ENCODE results near the gene TNFSF10. TPM values are rescaled to one million over a fixed set of nuclear protein-coding genes. Genes with fewer than 3 reads are reported as not detected.
"Not testable (repeated sequence)": the region's sequence is repeated elsewhere in the genome, so short reads cannot be mapped to it uniquely, and the experiment has no call there.

The TNFSF10 gene
- 34.5 TPM for total RNA-seq

DNA sequence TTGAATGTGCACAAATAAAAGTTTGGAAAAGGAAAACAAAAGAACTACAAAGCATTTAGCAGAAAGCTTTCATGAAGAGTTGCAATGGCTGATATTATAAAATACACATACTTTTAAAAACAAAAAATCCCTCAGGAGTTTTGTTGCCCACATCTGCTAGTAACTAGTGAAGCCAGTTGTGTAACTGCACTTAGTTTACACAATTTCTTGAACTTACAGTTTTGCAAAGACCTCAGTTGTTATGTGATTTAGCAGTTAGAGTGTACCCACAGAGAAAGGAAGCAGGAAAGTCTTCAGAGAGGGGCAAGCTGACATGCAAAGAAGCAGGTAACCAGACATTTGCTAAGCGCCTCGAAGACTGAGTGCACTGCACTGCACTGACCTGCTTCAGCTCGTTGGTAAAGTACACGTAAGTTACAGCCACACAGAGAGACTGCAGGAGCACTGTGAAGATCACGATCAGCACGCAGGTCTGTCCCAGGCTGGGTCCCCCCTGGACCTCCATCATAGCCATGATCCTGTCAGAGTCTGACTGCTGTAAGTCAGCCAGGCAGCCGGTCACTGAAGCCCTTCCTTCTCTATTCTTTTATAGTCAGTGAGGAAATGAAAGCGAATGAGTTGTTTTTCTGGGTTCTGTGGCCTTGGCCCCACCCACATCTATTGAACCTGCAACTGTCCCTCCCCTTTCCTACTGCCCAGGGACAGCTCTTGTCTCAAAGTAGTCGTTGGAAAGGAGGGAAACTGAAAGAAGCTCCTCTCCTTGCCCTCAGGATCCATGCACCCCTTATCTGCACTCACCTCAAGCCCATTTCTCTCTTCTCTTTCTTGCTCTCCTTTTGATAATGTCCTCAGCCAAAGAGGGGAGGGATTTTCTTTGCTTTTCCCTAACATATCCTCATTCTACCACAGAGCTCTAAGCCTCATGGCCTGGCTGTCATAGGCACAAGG lies at the start of gene TNFSF10:
Gene TNFSF10 (minus strand): TSS at position 560 of the 948 bp plus-strand sequence. CDS start 46 bp downstream, at position 514.
- peak; percentile 39 to 80 (median 69) for DNase-seq (ENCODE audit: low read depth in 2 of 3, low spot score in 2 of 3)

DNA sequence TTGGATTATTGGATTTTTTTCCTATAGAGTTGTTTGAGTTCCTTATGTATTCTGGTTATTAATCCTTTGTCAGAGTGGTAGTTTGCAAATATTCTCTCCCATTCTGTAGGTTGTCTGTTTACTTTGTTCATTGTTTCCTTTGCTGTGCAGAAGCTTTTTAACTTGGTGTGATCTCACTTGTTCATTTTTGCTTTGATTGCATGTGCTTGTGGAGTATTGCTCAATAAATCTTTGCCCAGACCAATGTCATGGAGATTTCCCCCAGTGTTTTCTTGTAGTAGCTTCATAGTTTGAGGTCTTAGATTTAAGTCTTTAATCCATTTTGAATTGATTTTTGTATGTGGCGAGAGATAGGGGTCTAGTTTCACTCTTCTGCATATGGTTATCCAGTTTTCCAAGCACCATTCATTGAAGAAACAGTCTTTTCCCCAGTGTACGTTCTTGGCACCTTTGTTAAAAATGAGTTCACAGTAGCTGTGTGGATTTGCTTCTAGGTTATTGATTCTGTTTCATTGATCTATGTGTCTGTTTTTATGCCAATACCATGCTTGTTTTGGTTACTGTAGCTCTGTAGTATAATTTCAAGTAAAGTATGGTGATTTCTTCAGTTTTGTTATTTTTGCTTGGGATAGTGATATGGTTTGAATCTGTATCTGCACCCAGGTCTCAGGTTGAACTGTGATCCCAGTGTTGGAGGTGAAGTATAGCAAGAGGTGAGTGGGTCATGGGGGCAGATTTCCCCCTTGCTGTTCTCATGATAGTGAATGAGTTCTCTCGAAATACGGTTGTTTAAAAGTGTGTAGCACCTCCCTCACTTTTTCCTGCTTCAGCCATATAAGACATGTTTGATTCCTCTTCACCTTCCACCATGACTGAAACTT lies 46.1 kb upstream of the TNFSF10 start:
- DNase-seq (ENCODE audit: low read depth in 2 of 3, low spot score in 2 of 3): no peak

- DNase-seq (ENCODE audit: low read depth in 2 of 3, low spot score in 2 of 3): peak in 1 of 3 donors; percentile 42
Measured at GRCh38 chr3:172568701-172569100, 45.5 kb upstream of the TNFSF10 start.

GRCh38 chr3:172566785-172567184 lies 43.6 kb upstream of the TNFSF10 start:
- not testable (repeated sequence) for DNase-seq (ENCODE audit: low read depth in 2 of 3, low spot score in 2 of 3)

DNA sequence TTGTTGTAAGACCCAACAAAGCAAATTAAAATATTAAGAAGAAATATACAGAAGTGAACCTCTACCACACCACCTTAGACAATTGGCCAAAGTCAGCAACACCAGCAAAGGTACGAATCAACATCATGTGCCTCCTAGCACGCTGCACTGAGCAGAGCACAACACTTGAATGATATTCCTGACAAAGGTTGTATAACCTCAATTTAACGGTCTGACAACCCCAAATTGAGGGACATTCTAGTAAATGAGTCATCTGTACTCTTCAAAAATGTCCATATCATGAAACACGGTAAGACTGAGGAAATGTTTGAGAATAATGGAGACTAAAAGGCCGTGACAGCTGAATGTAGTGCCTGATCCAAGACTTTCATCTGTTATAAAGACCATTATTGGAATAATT lies 41.3 kb upstream of the TNFSF10 start:
- DNase-seq (ENCODE audit: low read depth in 2 of 3, low spot score in 2 of 3): no peak

DNA sequence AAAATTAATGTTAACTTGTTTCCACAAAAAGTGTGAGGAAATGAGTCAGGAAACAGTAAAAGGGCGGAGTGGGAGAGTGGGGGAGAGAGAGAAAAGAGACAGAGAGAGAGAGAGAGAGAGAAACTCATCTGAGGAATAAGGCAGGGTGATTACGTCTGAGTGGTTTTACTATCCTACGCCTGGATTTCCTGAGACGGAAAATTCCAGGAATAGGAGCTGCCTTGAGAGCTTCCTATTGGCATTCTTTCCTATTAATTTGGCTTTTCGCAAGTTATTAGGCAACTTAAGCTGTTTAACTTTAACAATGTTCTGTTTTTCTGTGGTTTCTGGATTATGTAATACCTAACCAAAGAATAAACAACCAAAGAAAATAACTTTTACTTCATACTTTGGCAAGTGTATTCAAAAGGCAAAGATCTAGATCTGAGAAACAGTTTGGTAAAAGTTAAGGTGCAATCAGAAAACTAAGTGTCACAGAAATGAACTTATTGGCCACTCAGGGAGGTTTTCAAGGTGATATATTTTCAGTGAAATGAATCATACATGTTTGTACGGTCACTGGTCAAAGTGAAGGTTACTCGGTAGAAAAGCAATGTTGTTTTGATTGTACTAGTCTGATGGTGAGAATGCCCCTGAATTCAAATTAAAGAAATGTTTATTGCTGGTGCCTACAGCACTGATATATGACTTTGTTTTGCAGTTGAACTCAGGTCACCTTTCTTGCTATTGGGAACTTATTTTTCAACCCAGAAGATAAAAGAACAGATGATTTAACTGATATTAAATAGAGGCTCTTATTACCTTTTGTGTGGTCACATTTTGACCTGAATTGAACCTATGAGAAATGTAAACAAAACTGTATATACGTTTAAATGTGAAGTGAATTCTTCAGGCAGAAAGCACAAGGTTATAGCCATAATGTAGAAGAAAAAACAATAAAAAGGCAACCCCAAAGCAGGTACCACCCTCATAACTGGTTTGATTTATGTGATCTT lies 39.9 kb upstream of the TNFSF10 start:
- DNase-seq (ENCODE audit: low read depth in 2 of 3, low spot score in 2 of 3): peak in 2 of 3 donors; percentile 67 to 74

- no peak for DNase-seq (ENCODE audit: low read depth in 2 of 3, low spot score in 2 of 3)
Measured at GRCh38 chr3:172561897-172562640, 38.8 kb upstream of the TNFSF10 start.

GRCh38 chr3:172560586-172560985 lies 37.4 kb upstream of the TNFSF10 start:
- no peak for DNase-seq (ENCODE audit: low read depth in 2 of 3, low spot score in 2 of 3)

DNA sequence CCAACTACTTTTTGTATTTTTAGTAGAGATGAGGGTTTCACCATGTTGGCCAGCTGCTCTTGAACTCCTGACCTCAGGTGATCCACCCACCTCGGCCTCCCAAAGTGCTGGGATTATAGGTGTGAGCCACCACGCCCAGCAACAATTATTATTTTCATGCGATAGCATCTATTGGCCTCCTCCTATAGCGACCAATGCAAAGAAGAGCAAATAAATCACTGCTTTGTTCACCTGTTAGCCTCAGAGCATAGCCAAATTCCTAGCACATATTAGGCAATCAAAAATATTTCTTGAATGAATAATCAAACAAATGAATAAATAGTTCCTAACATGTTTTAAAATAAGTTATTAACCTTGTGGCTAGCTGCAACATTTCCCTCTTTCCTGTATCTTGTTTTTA lies 36.8 kb upstream of the TNFSF10 start:
- no peak for DNase-seq (ENCODE audit: low read depth in 2 of 3, low spot score in 2 of 3)

DNA sequence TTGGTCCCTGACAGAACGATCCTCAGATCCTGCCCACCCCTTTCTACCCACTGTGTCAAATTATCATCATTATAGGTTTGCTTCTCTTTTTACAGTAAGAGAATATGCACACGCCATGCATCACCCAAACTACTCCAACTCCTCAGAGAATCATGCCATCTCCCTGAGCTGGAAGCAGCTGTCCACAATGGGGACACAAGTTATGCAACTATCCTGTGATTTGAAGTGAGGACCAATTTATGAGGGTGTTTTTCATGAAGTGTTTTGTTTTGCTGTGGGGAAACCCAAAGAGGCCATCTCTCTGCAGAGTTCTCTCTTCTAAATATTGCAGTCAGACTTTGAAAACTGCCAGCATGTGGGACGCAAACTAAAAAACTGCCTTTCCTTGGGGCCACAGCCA lies 35.8 kb upstream of the TNFSF10 start:
- DNase-seq (ENCODE audit: low read depth in 2 of 3, low spot score in 2 of 3): peak in 2 of 3 donors; percentile 66 to 88

- DNase-seq (ENCODE audit: low read depth in 2 of 3, low spot score in 2 of 3): no peak
Measured at GRCh38 chr3:172557515-172558220, 34.4 kb upstream of the TNFSF10 start.

GRCh38 chr3:172553526-172554252 lies 30.5 kb upstream of the TNFSF10 start:
- DNase-seq (ENCODE audit: low read depth in 2 of 3, low spot score in 2 of 3): no peak

DNA sequence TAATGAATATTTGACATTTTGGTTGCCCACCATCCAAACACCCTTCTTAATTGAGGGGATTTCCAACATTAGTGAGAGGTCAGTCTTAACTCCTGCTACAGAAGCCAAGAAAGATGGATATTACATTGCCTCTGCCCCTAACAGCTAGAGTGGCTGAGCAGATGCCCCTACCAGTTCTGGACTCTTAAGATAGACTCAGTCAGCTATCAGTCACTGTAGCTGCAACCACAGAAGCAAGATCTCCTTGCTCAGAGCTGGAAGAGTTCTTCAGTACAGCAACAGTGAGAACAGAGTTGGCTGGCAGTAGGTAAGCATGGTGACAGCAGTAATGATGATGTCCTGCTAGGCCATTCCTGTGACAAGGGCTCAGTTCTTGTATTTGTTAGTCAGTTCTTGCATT lies 29.4 kb upstream of the TNFSF10 start:
- DNase-seq (ENCODE audit: low read depth in 2 of 3, low spot score in 2 of 3): no peak

DNA sequence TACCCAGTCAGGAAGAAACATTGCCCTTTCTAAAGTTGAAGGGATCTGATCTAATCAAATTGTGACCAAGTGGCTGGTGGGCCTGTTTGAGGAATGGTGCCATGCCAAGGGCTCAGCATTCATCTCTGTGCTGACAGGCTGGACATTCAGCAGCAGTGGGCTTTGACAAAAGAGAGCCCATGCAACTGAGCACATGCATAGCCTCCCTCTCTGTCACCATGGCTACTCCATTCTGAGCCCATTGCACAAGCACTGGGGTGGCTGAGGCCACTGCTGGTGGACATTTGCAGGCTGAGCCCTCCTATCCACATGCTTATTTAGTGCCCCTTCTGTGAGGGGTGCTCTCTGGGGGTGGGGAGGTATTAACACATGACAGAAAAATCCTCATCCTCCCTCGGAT lies 28.6 kb upstream of the TNFSF10 start:
- DNase-seq (ENCODE audit: low read depth in 2 of 3, low spot score in 2 of 3): no peak

GRCh38 chr3:172550347-172550943 lies 27.2 kb upstream of the TNFSF10 start:
- DNase-seq (ENCODE audit: low read depth in 2 of 3, low spot score in 2 of 3): peak in 2 of 3 donors; percentile 62 to 66

- DNase-seq (ENCODE audit: low read depth in 2 of 3, low spot score in 2 of 3): no peak
Measured at GRCh38 chr3:172549144-172549543, 25.9 kb upstream of the TNFSF10 start.

DNA sequence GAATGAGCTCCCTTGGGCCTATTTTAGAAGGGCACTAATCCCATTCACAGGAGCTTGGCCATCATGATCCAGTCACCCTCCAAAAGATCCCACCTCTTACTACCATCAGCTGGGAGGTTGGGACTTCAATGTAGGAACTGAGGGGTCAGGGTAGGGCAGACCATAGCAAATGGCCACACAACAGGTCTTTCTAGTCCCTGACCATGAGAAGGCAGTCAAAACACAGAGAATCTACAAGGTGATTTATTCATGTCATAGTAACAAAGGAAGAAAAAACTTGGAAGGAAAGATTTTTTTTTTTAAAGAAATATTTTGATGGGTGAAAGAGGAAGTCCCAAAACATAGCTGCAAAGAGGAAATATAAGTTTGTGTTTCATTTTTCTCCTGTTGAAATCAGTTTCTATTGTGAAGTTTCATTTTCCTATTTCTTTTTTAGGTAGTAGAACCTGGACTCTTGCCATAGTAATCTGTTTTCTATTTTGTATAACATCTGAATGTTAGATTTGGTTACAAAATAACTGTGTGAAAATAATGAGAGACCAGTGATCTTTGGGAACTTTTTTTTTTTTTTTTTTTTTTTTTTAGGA lies 23.5 kb upstream of the TNFSF10 start:
- DNase-seq (ENCODE audit: low read depth in 2 of 3, low spot score in 2 of 3): peak in 1 of 3 donors; percentile 64
